ENCODE data around the gene NAGS.
"Not testable (repeated sequence)": the region's sequence is repeated elsewhere in the genome, so short reads cannot be mapped to it uniquely, and the experiment has no call there.

NAGS gene

DNA sequence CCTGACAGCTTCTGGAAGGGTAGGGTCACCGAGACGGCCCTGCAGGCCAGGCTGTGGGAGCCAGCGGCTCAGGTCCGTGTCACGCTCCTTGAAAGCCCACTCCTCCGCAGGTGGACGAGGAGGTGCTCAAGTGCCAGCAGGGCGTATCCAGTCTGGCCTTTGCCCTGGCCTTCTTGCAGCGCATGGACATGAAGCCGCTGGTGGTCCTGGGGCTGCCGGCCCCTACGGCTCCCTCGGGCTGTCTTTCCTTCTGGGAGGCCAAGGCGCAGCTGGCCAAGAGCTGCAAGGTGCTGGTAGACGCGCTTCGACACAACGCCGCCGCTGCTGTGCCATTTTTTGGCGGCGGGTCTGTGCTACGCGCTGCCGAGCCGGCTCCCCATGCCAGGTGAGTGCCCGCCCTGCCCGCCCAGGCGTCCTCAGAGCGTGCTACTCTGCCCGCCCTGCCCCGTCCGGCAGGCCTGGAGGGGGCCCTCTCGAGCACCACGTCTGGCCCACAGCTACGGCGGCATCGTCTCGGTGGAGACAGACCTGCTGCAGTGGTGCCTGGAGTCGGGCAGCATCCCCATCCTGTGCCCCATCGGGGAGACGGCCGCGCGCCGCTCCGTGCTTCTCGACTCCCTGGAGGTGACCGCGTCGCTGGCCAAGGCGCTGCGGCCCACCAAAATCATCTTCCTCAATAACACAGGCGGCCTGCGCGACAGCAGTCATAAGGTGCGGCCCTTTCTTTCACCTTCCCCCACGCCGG is 1.3 kb downstream of the NAGS start:
- Histone ChIP-seq H3K27ac (peak overlapping the region in 15 of 21 experiments; percentile 4 to 84 (median 55)), H3K4me3 (peak overlapping the region; percentile 46 to 65 (median 49))

GRCh38 chr17:44006272-44006597 is 1.8 kb downstream of the NAGS start:
- peak overlapping the region; percentile 46 to 65 (median 49) for H3K4me3 ChIP-seq
- peak overlapping the region in 17 of 21 experiments; percentile 4 to 84 (median 55) for H3K27ac ChIP-seq

DNA sequence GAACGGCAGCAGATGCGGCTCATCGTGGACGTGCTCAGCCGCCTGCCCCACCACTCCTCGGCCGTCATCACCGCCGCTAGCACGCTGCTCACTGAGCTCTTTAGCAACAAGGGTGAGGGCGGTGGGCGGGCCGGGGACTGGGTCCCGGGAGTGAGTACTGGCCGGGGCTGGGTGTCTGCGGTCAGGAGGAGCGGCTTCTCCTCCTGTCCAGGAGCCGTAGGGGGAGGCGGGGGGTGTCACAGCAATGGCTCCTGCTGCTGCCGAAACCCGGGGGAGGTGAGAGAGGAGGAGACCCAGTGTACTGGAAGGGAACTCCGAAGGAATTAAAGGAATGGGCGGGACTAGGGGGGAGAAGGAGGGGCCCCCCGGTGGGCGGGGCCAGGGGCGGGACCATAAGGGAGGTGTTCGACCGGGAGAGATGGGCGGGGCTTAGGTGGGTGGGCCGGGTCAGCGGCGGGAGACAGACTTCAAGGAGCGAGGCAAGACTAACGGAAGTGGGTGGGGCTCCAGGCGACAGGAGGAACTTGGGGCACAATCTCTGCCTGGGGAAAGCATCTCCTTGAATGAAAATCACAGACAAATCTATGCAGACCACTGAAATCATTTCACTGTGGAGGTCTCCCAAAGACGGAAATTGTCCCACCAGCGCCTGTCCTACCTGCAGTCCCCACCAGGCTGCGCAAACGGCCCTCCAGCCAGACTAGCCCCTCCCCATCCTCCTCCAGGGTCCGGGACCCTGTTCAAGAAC is 2.4 kb downstream of the NAGS start:
- peak overlapping the region in 20 of 21 experiments; percentile 4 to 84 (median 64) for H3K27ac ChIP-seq

GRCh38 chr17:44007346-44008204 is 3.2 kb downstream of the NAGS start:
- peak overlapping the region; percentile 46 to 65 (median 49) for H3K4me3 ChIP-seq
- peak overlapping the region in 17 of 21 experiments; percentile 18 to 84 (median 51) for H3K27ac ChIP-seq

More for the DNA sequence above, 2.4 kb downstream of the NAGS start:
- H3K4me3 ChIP-seq, result peak overlapping the region; percentile 46 to 65 (median 49)

- Histone ChIP-seq H3K4me3 (peak overlapping the region in 1 of 7 experiments; percentile 47), H3K27ac (peak overlapping the region in 7 of 21 experiments; percentile 18 to 84 (median 64))
These were observed 3.9 kb downstream of the NAGS start for GRCh38 chr17:44008205-44008909.

GRCh38 chr17:44010966-44011647 is 6.7 kb downstream of the NAGS start:
- H3K27ac ChIP-seq, result peak overlapping the region in 1 of 21 experiments; percentile 3
- no peak overlapping the region for H3K4me3 ChIP-seq

DNA sequence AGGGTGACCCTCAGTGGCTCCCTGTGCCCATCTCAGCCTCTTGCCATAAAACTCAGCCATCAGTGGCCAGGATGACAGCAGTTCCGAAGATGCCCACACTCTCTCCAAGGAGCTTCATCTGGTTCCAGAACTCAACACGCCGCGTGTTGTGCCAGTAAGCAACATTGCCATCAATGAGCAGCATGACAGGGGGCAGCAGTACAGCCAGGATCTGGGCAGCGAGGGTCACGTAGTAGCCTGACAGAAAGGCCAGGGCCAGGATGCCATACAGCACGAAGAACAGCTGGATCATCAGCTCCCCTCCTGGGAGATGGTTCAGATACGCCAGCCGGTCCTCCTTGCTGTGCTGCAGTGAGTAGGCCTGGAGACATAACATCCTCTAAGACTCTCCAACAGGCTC is 7.5 kb downstream of the NAGS start:
- Histone ChIP-seq H3K27ac (peak overlapping the region in 1 of 21 experiments; percentile 3), H3K4me3 (no peak overlapping the region)

DNA sequence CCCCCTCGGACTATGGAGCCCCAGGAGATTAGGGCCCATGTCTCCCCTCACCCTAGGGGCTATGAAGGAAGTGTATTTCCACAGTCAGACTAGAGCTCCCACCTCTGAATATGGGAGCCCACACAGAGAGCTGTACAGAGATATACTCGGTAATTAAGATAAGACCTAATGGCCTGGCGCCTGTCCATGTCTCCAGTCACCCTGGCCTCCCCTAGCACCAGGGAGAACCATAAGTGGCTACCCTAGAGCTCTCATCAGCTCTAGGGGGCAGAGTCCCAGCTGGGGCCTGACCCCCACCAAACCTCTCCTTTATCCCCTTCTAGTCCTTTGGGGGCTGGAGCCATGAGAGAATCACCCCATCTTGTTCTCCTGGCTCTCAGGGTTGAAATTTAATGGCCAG is 8.0 kb downstream of the NAGS start:
- H3K4me3 ChIP-seq, result no peak overlapping the region
- H3K27ac ChIP-seq, result no peak overlapping the region

GRCh38 chr17:44012874-44013273 is 8.5 kb downstream of the NAGS start:
- Histone ChIP-seq H3K4me3 (no peak overlapping the region), H3K27ac (no peak overlapping the region)

GRCh38 chr17:44014133-44014436 is 9.7 kb downstream of the NAGS start:
- peak overlapping the region in 19 of 21 experiments; percentile 64 to 95 (median 86) for H3K27ac ChIP-seq
- H3K4me3 ChIP-seq, result peak overlapping the region; percentile 50 to 92 (median 81)

DNA sequence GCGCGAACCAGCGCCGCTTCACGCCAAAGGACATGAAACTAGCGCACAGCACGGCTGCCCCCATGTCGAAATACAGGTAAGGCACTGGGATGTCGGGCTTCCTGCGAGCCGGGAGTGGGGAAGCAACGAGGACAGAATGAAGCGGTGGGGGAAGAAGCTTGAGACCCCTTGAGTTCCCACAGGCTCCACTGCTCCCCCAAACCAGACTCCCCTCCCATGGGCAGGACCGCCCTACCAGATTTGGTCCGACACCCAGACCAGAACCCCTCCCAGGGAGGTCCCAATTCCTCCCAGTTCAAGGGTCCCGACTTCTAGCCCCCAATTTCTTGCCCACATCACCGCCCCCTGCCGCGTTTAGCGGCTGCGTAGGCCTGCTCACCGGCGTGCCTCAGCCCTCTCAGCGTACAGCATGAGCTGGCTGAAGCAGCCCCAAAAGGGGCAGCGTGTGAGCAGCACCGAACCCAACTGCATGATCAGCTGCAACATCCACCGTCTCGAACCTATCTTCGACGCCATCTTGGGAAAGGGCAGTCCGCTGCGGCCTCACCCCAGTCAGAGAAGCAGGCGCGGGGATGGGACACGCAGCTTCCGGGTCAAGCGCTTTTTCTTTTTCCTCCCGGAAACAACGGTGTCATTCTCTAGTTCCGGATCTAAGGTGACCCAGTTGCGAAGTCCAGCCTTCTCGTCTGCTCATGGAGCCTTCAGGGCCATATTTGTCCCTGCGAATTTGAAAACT is 10.2 kb downstream of the NAGS start, which contains the start of gene TMEM101:
TMEM101 (minus strand) TSS at position 527 of the 736 bp plus-strand sequence; CDS start at position 516, 11 bp downstream.
- H3K27ac ChIP-seq, result peak within 1 kb of the TSS in 20 of 21 experiments; percentile 64 to 95 (median 85)
- peak within 1 kb of the TSS; percentile 50 to 92 (median 81) for H3K4me3 ChIP-seq

GRCh38 chr17:44021227-44021626 is 16.8 kb downstream of the NAGS start:
- not testable (repeated sequence) for H3K27ac ChIP-seq, H3K4me3 ChIP-seq

DNA sequence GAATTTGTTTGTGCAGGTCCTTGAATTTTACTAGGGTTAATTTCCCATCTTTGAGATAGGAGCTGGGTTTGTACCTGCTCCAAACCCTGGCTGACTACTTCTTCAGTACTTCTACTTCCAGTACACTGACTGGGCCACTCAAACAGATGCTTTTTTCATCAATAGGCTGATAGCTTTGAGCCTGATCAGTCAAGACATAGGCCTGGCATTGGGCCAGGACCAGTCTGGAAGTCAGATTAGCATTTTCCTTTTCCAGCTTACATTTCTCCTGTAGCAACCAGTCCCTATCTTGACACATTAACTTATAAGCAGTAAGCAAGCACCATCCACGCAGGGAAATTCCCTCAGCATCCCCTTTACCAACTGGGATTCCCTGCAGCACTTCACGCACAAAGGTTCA is 17.8 kb downstream of the NAGS start:
- Histone ChIP-seq H3K4me3 (no peak overlapping the region), H3K27ac (no peak overlapping the region)

DNA sequence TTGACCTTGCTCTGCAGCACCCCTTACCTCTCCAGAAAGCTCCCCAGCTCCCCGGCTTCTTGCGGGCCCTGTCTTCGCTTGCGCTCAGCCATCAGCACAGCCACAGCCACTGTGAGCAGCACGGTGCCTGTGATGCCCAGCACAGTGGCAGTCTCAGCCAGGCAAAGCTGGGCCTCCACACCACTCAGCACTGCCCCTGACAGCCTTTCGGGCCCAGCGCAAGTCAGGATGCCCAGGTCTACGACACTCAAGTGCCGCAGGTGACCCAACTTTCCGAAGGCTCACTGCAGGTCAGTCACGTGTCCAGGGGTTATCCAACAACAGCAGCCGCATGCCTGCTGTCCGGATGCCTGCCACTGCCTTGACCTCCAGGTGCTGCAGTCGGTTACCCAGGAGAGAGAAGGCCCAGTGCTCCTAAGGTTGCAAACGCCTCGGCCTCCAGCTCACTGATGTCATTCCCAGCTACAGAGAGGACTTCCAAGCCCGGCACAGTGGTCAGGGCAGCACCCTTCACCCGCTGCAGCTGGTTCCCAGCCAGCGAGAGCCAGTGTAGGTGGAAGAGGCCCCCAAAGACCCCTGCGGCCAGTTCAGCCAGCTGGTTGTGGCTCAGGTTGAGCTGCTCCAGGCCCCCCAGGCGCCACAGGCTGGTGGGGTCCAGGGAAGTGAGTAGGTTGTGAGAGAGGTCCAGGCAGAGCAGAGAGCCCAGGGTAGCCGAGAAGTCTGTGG is 19.3 kb downstream of the NAGS start:
- Histone ChIP-seq H3K4me3 (no peak overlapping the region), H3K27ac (no peak overlapping the region)

GRCh38 chr17:44024271-44024663 is 19.8 kb downstream of the NAGS start:
- Histone ChIP-seq H3K4me3 (no peak overlapping the region), H3K27ac (no peak overlapping the region)

GRCh38 chr17:44024853-44025252 is 20.4 kb downstream of the NAGS start:
- no peak overlapping the region for H3K27ac ChIP-seq
- no peak overlapping the region for H3K4me3 ChIP-seq

DNA sequence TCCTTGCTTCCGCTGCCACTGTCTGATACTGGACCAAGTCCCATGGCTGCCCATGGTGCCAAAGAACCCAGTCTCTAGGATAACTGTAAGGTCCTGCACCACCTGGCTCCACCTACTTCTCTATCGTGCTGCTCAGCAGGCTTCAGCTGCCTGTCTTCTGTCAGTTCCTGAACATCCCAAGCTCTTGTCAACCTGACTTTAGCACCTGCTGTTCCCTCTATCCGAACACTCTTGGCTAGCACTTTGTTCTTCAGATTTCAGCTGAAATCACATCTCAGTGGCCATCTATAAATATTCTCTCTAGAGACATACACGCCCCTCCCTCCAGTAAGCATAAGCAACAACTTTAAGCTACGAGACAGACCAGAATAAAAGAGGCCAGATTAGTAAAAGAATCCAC is 25.3 kb downstream of the NAGS start:
- Histone ChIP-seq H3K27ac (no peak overlapping the region), H3K4me3 (no peak overlapping the region)

DNA sequence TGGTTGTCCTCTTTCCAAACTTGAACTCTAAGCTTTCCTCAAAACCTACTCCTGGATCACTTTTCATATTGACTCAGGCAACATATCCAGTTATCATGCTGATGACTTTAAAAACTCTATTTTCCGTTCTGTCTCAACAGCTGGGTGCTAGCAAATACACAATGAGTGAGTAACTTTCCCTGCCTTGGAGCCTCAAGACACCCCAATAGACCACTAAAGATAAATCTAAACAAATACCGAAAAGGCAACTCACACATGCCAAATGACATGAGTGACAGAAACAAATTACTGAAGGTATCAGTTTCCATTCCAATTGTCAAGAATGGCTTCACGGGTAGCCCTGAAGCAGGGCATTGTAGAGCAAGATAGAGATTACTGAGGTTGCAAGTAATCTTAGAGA is 26.1 kb downstream of the NAGS start:
- Histone ChIP-seq H3K4me3 (no peak overlapping the region), H3K27ac (no peak overlapping the region)
